Prostate gland (tissue), 2 donors: ENCODE measurements around the gene SH3RF2. TPM values are rescaled to one million over a fixed set of nuclear protein-coding genes. Genes with fewer than 3 reads are reported as not detected.

Source experiments
- DNase-seq: peaks from one replicate; pipeline ENCODE4 v3.0.0-alpha.2; 2019; ENCODE audit warnings: low spot score
- H3K27ac ChIP-seq, 2 donors: fragments of 200-600 bp; sonication (generic); 2 replicates each; pipeline ENCODE4 v1.5.1; 2017 to 2019
- H3K27me3 ChIP-seq: fragments of 200-600 bp; sonication (generic); replicated peaks from 2 replicates; pipeline ENCODE4 v1.5.1; 2019; ENCODE audit not compliant: insufficient read depth
- H3K36me3 ChIP-seq, 2 donors: fragments of 200-600 bp; sonication (generic); 1 replicate in 1 of 2; 2 replicates in 1 of 2; pipeline versions ENCODE4 v1.5.1 to v1.8.1; 2017 to 2019
- H3K4me1 ChIP-seq: fragments of 200-600 bp; sonication (generic); replicated peaks from 2 replicates; pipeline ENCODE4 v1.5.1; 2019
- H3K4me3 ChIP-seq, 2 donors: fragments of 200-600 bp; sonication (generic); 2 replicates each; pipeline ENCODE4 v1.5.1; 2017 to 2019
- H3K9me3 ChIP-seq: fragments of 200-600 bp; sonication (generic); 2 replicates; pipeline ENCODE4 v1.5.1; 2017
- POLR2A ChIP-seq: fragments of 450-650 bp; IDR thresholded peaks from one replicate; pipeline ENCODE4 v1.6.1; 2016; ENCODE audit warnings: antibody characterized with exemption, mild to moderate bottlenecking
- POLR2AphosphoS5 ChIP-seq: sonication (generic); formaldehyde crosslinking; IDR thresholded peaks from one replicate; pipeline ENCODE4 v1.6.1; 2017; ENCODE audit warnings: antibody characterized with exemption
- WGBS: methylation state at CpG from one replicate; pipeline ENCODE4 v1.1.5; 2018; 5-methylcytosine and 5-hydroxymethylcytosine counted together
- intact Hi-C: fragments of 100-400 bp; cut with DNase I; formaldehyde crosslinking; loops from one replicate; pipeline ENCODE4 v1.14.2; 2022
- total RNA-seq, 2 donors: library from RNA; depleted of rRNA; stranded (reverse); fragments of >200 nt; gene quantifications; one replicate each; pipeline ENCODE4 v1.1.0, GENCODE V29; 2016
- TF ChIP-seq, protein P1 (sequence below), 4 experiments: fragments of 200-600 bp in 2 of 4; fragments of 450-650 bp in 2 of 4; sonication (generic) in 2 of 4; IDR thresholded peaks; 1 replicate in 3 of 4; 2 replicates in 1 of 4; pipeline ENCODE4 v1.5.1; 2016 to 2019; ENCODE audit warnings: antibody characterized with exemption in 4 of 4, mild to moderate bottlenecking in 2 of 4, moderate library complexity in 2 of 4

SH3RF2 gene
- total RNA-seq, 2 donors from 2014 or later, result 18.2 to 43.9 TPM

DNA sequence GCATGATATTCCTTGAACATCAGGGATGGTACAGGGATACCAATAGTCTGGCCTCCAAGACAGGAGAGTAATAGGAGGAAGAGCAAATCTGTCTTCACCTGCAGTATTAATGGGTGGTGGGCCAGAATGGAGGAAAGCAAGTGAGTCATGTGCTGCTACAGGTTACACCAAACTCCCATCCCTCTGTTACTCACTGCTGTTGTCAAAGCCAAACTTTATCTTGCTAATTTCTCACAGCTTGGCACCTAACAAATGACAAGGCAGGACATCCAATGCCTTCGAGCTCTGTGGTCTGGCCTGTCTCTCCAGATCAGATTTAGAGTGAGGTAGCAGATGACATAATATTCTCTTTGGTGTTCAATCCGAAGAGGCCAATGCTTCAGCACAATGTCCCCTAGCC is 142.2 kb downstream of the SH3RF2 start:
- 53% methylated on average over 2 of the region's 2 CpGs for whole genome bisulfite sequencing
- intact Hi-C loops, result no loop called here
- TF ChIP-seq, protein P1, sequence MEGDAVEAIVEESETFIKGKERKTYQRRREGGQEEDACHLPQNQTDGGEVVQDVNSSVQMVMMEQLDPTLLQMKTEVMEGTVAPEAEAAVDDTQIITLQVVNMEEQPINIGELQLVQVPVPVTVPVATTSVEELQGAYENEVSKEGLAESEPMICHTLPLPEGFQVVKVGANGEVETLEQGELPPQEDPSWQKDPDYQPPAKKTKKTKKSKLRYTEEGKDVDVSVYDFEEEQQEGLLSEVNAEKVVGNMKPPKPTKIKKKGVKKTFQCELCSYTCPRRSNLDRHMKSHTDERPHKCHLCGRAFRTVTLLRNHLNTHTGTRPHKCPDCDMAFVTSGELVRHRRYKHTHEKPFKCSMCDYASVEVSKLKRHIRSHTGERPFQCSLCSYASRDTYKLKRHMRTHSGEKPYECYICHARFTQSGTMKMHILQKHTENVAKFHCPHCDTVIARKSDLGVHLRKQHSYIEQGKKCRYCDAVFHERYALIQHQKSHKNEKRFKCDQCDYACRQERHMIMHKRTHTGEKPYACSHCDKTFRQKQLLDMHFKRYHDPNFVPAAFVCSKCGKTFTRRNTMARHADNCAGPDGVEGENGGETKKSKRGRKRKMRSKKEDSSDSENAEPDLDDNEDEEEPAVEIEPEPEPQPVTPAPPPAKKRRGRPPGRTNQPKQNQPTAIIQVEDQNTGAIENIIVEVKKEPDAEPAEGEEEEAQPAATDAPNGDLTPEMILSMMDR (IDR thresholded peaks at IDR 0.05), result no peak
- TF ChIP-seq POLR2AphosphoS5, result no peak
- no peak for TF ChIP-seq POLR2A
- no peak overlapping the region for H3K4me3 ChIP-seq
- no peak for DNase-seq
- H3K9me3 ChIP-seq, result no peaks in the 10 kb centered on the region
- no peaks in the 10 kb centered on the region for H3K4me1 ChIP-seq
- no peak overlapping the region for H3K27ac ChIP-seq
- no peaks in the 10 kb centered on the region for H3K27me3 ChIP-seq
- no peaks in the 10 kb centered on the region for H3K36me3 ChIP-seq

DNA sequence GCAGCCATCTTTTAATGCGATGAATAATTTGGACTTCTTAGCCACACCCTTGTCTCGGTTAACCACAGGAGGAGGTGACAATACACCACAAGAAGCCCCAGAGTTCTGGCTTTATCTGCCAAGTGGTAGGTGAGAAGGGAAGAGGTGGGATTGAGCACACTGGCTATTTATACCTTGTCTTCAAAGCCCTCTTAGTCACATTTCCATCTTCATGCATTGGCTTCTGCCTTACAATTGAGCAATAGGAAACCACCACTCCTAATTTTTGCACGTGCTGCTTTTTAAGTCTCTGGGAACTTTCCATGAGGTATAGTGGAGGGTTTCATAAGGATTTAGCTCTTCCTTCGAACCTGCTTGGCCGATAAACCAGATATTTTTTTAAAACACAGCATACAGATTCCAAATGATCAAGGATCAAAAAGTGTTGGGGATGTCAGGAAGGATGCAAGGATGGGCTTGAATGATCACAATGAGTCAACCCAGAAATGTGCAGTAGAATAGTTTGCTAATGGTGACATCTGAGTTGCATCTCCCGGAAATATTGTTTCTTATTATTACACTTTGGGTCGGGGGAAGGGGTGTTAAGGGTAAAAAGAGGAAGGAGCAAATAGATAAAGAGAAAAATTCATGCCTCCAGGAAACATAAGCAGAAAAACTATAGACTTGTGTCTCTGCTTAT is 143.5 kb downstream of the SH3RF2 start:
- H3K36me3 ChIP-seq, result no peaks in the 10 kb centered on the region
- H3K9me3 ChIP-seq, result no peaks in the 10 kb centered on the region
- TF ChIP-seq POLR2AphosphoS5, result no peak
- TF ChIP-seq, protein P1 (IDR thresholded peaks at IDR 0.05), result no peak
- TF ChIP-seq POLR2A, result no peak
- no peaks in the 10 kb centered on the region for H3K4me1 ChIP-seq
- no peaks in the 10 kb centered on the region for H3K27me3 ChIP-seq
- no peak overlapping the region for H3K4me3 ChIP-seq
- intact Hi-C loops, result no loop called here
- H3K27ac ChIP-seq, result no peak overlapping the region
- DNase-seq, result no peak
- WGBS, result 56% methylated on average over 7 of the region's 7 CpGs

- Histone ChIP-seq H3K27me3 (no peaks in the 10 kb centered on the region), H3K36me3 (no peaks in the 10 kb centered on the region), H3K4me3 (no peak overlapping the region), H3K4me1 (no peaks in the 10 kb centered on the region), H3K9me3 (no peaks in the 10 kb centered on the region), H3K27ac (no peak overlapping the region)
- TF ChIP-seq POLR2AphosphoS5 (no peak), POLR2A (no peak)
- TF ChIP-seq, protein P1 (IDR thresholded peaks at IDR 0.05), result no peak
- intact Hi-C loops, result no loop called here
- no peak for DNase-seq
- 45% methylated on average over 6 of the region's 6 CpGs for WGBS
These were observed 145.2 kb downstream of the SH3RF2 start for GRCh38 chr5:146081556-146081955.

DNA sequence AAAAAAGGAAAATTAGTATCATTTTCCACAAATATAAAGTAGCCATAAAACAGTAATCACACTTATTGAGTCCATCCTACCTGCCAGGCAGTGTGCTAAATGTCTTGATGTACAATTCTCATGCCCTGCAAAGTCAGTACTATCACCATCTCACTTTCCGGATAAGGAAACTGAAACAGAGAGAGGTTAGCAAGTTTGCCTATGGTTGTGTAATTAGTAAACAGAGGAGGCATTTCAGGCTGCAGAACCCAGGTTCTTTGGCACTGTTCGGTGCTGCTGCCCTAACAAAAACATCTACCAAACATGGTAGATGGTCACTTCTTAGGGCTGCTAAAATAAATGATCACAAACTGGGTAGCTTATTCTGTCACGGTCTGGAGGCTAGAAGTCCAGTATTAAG is 146.4 kb downstream of the SH3RF2 start:
- Histone ChIP-seq H3K9me3 (no peaks in the 10 kb centered on the region), H3K27ac (no peak overlapping the region), H3K4me1 (no peaks in the 10 kb centered on the region), H3K27me3 (no peaks in the 10 kb centered on the region), H3K36me3 (no peaks in the 10 kb centered on the region), H3K4me3 (no peak overlapping the region)
- TF ChIP-seq POLR2A (no peak), POLR2AphosphoS5 (no peak)
- TF ChIP-seq, protein P1 (IDR thresholded peaks at IDR 0.05), result no peak
- no peak for DNase-seq
- WGBS, result 94% methylated on average over 3 of the region's 3 CpGs
- intact Hi-C loops, result no loop called here

DNA sequence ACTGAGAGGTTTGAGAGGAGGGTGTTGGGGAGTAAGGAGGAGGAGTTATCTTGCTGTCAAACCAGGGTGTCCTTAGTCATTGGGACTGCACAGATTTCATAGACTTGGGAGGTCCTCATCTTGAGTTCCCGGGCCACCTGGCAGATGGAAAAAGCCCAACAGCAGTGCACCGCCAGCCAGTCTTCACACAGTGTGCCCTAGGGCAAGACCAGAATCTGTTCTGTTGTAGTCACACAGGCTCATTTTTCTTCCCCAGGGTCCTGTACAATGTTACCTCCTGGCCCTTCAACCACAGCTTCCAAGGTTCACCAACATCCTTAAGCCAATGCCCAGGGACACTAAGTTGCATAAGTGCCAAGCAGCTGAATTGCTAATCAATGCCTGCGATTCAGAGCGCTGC is 148.0 kb downstream of the SH3RF2 start:
- Histone ChIP-seq H3K27me3 (no peaks in the 10 kb centered on the region), H3K9me3 (no peaks in the 10 kb centered on the region)
- TF ChIP-seq POLR2AphosphoS5 (no peak), POLR2A (no peak)
- TF ChIP-seq, protein P1 (IDR thresholded peaks at IDR 0.05), result no peak

More for the DNA sequence above, 148.0 kb downstream of the SH3RF2 start:
- Histone ChIP-seq H3K4me1 (no peaks in the 10 kb centered on the region), H3K27ac (no peak overlapping the region), H3K4me3 (no peak overlapping the region), H3K36me3 (no peaks in the 10 kb centered on the region)
- DNase-seq, result no peak
- intact Hi-C loops, result no loop called here
- WGBS, result 94% methylated on average over 4 of the region's 4 CpGs
